SHP77 treated with DMSO at 0.1 percent for 48 hours (cell line): ENCODE measurements around the gene COPG2.

Experiments used
- DNase-seq: peaks from one replicate; lab custom pipeline; 2025; lab: John Stamatoyannopoulos, UW

COPG2 gene

GRCh38 chr7:130471974-130472373 is 196.6 kb downstream of the COPG2 start:
- no peak for DNase-seq

- no peak for DNase-seq
These were observed 199.9 kb downstream of the COPG2 start for GRCh38 chr7:130468612-130469011.

GRCh38 chr7:130463553-130464434 is 204.8 kb downstream of the COPG2 start:
- no peak for DNase-seq

GRCh38 chr7:130461272-130461671 is 207.3 kb downstream of the COPG2 start:
- no peak for DNase-seq

- no peak for DNase-seq
These were observed 210.3 kb downstream of the COPG2 start for GRCh38 chr7:130458257-130458656.
